ENCODE measurements around the gene MYRFL. TPM values are rescaled to one million over a fixed set of nuclear protein-coding genes. Genes with fewer than 3 reads are reported as not detected.
"Not testable (repeated sequence)": the region's sequence is repeated elsewhere in the genome, so short reads cannot be mapped to it uniquely, and the experiment has no call there.

The MYRFL gene
- total RNA-seq, 1 donor from 2014 or later: under 0.01 TPM

DNA sequence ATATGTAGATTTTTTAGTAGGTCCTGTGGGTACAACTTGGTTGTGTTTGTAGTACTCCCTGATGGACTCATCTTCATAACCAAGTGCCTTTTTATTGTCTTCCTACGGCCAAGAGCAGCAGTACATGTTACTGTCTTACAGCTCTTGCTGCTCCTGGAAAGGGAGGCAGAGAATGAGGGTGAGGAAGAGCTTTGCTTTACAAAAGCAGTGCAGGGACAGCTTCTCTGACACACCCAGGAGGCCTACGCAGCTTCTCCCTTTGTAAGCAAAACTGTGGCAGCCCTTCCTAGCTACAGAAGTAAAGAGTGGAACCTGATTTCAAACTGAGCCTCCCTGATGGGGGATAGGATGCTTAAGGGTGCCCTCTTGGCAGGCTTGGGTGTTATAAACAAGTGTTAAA is 18.6 kb downstream of the MYRFL start:
- no peak for DNase-seq (ENCODE audit: low read depth, low spot score)

DNA sequence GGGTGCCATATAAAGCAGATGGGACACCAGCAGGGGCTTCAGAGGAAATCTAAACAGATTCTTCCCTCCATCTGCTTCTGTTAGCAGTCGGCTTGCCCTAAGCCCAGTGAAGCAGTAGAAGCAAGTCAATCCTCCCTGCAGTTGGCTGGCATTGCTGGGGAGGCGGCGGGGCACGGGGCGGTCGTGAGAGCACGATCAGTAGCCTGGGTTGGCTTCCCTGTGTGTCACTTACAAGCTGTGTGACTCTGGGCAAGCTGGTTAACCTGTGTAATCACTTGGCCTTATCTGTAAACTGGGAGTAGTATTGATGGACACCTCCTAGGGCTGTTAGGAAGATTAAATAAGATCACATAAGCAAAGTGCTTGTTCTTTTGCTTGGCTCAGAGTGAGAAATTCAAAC is 19.4 kb downstream of the MYRFL start:
- no peak for DNase-seq (ENCODE audit: low read depth, low spot score)

DNA sequence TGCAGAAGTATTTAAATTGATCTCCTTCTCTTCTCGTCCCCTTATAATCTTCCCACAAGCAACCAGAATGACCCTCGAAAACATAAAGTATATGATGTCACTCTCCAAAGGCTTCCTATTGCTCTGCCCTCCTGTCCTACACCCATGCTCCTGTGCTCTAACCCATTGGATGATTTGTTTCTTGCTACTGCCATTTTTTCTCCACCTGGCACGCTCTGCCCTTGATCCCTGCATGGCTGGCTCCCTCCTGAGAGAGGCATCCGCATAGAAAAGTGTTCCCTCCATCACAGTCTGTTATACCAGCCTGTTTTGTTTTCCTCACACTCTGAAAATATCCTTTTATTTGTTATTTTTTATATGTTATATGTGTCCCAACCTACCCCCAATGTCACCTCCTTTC is 19.8 kb downstream of the MYRFL start:
- DNase-seq (ENCODE audit: low read depth, low spot score): no peak

DNA sequence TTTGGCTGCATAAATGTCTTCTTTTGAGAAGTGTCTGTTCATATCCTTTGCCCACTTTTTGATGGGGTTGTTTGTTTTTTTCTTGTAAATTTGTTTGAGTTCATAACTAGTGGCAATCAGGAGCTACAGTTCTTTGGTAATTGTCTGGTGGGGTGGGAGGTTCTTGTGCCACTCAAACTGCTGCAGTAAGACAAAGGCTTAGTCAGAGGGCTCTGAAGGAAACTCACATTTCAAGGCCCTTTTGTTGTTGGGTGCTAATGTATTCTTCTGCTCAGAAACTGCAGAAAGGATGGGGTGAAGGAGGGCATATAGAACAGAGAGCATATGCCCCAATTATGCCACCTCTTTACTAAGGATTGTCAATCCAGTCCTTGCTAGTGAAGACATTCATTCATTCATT is 21.9 kb downstream of the MYRFL start:
- no peak for DNase-seq (ENCODE audit: low read depth, low spot score)

DNA sequence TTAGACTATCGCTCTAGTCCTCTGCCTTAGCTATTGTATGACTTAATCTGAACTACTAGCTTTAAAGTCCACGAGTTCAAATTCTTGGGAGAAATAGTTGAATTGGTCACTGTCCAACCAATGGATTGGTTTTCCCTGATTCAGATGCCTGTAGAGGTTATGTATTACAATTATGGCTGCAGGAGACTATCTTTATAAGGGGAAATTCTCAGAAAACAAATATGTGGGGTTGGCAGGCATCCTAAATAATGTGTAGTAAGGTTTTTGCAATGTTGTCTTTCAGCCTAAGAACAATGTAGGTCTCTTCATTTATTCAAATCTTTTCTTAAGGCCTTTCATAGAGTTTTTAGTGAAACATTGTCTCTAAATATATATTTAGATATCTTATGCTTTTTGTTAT is 26.9 kb downstream of the MYRFL start:
- no peak for DNase-seq (ENCODE audit: low read depth, low spot score)

DNA sequence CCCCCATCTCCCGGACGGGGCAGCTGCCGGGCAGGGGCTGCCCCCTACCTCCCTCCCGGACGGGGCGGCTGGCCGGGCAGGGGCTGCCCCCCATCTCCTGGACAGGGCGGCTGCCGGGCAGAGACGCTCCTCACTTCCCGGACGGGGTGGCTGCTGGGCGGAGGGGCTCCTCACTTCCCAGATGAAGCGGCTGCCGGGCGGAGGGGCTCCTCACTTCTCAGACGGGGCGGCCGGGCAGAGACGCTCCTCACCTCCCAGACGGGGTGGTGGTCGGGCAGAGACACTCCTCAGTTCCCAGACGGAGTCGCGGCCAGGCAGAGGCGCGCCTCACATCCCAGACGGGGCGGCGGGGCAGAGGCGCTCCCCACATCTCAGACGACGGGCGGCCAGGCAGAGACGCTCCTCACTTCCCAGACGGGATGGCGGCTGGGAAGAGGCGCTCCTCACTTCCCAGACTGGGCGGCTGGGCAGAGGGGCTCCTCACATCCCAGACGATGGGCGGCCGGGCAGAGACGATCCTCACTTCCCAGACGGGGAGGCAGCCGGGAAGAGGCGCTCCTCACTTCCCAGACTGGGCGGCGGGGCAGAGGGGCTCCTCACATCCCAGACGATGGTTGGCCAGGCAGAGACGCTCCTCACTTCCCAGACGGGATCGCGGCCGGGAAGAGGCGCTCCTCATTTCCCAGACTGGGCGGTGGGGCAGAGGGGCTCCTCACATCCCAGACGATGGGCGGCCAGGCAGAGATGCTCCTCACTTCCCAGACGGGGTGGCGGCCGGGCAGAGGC is 28.3 kb downstream of the MYRFL start:
- not testable (repeated sequence) for DNase-seq (ENCODE audit: low read depth, low spot score)

DNA sequence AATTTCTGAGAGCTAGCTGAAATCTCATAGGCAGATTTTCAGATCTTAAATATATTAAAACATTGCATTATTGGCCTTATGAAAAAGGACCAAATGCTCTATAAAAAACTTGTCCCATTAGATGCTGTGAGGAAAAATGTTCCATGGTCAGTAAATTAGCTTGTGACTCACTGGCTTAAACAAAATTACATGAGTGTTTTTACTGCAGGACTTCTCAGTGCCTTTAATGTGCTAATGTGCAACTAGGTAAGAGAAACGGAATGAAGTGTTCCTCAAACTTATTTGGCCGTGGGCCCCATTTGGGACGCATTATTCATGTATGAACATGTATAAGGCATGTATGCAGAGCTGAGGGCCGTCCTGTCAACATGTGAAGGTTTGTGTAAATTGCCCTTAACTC is 41.7 kb downstream of the MYRFL start:
- DNase-seq (ENCODE audit: low read depth, low spot score): no peak

DNA sequence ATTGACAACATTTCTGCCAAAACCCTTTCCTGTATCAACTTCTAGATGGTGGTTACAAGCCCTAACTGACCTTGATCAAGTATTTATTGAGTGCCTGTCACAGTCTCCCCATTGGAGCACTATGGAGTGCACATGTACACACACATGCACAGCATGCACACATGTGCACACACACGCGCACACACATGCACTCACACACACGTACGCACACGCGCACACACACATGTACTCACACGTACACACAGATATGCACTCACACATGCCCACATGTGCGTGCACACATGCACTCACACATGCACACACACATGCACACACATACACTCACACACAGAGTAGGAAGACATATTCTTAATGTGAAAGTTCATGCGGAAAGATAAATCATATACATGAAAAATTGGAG is 43.7 kb downstream of the MYRFL start:
- no peak for DNase-seq (ENCODE audit: low read depth, low spot score)

DNA sequence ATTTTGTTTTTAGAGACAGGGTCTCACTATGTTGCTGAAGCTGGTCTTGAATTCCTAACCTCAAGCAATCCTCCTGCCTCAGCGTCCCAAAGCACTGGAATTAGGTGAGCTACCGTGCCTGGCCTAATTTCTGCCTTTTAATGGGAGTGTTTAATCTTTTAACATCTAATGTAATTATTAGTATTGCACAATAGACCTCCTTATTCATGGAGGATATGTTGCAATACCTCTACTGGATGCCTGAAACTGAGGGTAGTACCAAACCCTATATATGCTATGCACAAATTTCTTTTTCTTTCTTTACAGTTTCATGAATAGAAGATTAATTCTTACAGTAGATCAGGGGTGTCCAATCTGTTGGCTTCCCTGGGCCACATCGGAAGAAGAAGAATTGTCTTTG is 47.8 kb downstream of the MYRFL start:
- DNase-seq (ENCODE audit: low read depth, low spot score): no peak

DNA sequence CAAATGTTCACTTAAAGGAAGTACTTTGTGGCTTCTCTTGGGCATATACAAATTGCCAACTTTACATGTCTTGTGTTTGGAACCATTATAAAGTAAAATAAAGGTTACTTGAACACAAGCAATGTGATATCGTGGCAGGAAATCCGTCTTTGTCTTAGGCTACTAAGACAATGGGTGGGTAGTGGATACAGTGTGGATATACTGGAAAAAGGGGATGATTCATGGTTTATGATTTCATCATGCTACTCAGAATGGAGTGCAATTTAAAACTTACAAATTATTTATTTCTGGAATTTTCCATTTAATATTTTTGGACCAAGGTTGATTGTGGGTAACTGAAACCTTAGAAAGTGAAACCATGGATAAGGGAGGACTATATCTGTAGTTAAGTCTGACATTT is 48.4 kb downstream of the MYRFL start:
- DNase-seq (ENCODE audit: low read depth, low spot score): peak; percentile 76

DNA sequence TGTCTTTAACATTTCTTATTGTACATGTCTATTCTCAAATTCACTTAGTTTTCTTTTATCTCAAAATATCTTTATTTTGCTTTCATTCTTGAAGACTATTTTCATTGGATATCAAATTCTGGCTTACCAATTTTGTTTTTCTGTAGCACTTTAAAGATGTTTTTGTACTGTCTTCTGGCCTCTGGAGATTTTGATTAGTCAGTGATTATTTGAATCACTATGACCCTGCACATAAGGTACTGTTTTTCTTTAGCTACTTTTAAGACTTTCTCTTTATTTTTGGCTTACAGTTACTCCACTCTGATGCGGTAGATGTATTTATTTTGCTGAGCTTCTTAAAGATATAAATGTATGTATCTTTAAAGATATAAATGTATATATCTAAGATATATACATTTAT is 49.6 kb downstream of the MYRFL start:
- no peak for DNase-seq (ENCODE audit: low read depth, low spot score)

DNA sequence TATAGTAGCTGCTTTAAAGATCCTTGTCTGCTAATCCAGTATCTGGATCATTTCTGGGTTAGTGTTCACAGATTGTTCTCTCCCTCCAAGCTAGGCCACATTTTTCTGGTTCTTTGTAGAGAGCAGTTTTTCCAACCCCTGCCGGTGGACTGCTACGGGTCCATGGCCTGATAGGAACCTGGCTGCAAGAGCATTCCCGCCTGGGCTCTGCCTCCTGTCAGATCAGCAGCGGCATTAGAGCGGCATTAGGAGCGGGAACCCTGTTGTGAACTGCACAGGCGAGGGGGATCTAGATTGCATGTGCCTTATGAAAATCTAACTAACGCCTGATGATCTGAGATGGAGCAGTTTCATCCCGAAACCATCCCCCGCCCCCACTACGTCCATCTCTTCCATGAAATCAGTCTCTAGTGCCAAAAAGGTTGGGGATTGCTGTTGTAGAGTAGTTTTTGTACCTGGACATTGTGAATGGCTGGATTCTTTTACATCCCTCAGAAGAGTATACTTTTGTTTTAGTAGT is 50.4 kb downstream of the MYRFL start:
- DNase-seq (ENCODE audit: low read depth, low spot score): no peak

DNA sequence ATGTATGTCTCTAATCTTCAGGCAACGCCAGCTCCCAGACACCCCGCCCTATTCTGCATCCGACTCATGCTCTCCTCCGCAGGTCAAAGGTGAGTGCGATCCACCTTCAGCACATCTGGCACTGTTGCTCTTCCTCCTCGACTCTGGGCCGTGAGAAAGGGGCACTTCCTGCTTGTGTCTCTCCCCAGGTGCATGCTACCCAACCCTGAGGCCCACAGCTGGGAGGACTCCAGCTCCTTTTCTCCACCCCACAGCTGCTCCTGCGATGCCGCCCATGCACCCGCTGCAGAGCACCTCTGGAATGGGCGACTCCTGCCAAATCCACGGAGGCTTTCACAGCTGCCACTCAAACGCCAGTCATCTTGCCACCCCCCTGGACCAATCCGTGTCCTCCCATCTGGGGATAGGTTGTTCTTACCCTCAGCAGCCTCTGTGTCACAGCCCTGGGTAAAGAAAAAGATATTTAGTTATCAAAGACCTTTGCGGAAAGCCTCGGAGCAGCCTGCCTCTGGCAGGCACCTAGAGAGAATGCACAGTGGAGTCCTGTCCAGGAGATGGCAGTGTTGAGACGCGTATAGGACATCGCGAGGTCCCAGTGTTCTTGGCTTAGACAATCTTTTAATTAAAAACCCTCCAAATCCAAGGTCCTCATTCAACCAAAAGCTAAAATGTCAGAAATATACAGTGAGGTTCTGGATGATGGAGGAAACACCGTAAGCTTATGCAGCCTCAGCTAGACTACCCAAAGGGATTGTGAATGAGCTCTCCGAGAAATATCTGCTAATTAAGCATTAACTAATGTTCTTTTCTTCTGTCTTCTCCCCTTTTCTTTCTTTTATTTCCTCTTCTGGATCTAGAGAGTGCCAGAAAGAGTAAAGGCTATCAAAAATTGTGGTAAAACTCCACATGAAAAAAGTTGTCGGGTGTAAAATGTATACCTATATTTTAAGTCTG is 54.3 kb downstream of the MYRFL start:
- DNase-seq (ENCODE audit: low read depth, low spot score): peak; percentile 51

DNA sequence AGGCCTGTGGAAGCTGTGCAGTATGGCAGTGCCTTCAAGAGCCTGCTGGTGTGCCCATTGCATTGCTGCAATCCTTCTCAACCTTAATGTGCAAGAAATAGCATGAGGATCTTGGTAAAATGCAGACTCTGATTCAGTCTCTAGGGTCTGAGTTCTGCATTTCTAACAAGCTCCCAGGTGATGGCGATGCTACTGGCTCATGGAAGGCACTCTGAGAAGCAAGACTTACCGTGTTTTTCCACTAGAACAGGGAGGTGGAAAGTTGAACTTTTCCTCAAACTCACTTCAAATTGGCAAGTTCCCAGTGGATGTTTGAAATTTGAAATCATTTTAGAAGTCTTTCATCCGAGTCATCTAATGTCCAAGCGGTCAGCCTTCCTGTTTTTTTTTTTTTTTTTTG is 55.5 kb downstream of the MYRFL start:
- no peak for DNase-seq (ENCODE audit: low read depth, low spot score)

DNA sequence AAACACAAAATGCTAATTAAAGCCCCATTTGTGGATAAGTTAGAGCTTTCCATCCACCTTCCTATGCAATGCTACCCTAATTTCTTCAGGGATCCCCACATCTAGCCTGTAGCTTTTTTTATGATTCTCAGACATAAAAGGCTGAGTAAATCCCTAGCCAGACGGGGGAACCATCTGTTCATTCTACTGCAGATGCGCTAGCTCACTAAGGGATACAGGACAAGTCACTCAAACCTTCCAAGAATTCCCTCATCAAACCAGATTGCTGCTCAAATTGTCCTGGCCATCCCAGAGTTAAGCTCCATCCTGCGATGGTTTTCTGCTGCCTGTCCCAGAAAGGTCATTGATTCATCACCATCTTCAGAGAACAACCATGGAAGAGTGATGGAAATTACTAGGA is 56.7 kb downstream of the MYRFL start:
- no peak for DNase-seq (ENCODE audit: low read depth, low spot score)

DNA sequence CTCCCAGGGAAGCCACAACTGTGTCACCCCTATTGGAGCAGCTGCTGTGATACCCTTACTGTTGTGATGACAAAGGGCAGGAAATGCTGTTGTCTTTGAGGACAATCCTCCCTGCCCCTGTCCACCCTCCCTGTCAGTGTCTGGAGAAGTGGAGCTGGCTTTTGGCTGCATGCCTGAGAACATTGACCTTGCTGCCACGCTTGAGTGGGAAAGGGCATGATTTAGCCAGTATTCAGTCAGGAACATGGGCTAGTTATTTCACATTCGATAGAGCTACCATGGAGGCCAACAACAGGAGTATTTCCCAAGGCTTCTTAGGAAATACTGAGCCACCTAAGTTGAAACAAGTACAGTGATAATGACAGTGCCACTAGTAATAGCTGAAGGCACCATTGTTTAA is 59.4 kb downstream of the MYRFL start:
- no peak for DNase-seq (ENCODE audit: low read depth, low spot score)

DNA sequence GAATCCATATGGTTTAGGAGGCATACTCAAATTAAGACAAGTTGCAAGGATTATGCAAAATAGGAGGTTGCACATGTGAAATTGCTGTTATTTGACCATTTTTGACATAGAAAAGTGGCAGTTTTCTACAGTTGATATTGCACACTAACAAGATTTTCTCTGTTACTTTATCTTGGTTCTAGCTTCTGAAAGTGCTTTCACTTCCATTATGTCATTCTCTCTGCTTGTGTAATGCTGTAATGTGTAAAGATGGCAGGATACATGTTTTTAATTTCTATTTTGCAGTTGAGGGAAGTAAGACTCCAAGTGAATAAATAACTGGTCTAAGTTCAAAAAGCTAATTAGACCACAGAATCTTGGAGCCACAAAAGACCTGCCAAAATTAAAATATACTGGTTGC is 60.6 kb downstream of the MYRFL start:
- DNase-seq (ENCODE audit: low read depth, low spot score): no peak

DNA sequence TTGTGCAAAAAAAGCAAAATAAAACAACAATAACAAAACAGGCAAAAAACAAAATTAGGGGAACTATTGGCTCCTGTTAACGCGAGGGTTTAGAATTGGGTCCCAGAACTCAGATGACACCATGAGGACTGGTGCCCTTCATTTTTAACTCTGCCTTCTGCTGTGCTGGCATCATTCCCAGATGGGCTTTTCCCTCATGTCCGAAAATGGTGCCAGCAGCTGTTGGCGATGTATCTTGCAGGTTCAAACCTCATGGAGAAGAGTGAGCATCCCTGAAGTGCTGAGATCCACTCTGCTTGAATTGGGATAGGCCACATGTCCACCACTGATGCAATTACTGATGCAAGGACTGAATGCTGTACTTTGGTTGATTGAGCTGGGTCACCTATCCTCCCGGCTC is 61.1 kb downstream of the MYRFL start:
- no peak for DNase-seq (ENCODE audit: low read depth, low spot score)

DNA sequence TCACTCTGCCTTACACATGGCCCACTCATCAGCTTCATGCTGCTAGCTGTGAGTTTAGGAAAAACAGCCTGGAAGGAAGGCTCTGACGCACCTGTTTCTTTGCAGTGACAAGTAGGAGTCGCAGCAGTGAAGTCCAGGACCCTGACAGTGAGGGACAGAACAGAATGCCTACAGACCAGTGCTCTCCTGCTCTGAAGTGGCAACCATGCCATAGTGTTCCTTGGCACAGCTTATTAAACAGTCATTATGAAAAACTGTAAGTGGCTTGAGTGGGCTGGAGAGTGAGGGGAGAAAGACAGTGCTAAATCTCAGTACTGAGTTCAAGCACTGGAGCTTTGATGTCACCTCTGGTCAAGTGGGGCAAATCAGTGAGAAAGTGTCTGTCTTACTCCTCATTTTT is 61.7 kb downstream of the MYRFL start:
- DNase-seq (ENCODE audit: low read depth, low spot score): no peak

DNA sequence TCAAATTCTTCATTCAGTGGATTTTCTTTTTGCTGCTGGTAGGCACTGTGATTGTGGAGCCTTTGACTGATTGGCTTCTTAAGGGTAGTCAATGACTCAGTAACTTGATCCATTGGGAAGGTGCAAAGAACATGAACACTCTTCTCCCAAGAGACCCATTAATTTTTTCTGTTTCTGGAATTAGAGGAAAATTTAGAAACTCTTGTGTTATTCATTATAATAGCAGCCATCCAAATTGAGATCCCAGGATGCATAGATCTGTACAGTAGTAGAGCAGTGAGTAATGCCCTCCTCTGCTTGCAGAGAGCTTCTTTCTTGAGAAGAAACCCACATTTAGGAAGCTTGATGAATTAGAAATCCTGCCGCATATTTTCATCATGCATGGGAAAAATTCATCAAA is 63.9 kb downstream of the MYRFL start:
- DNase-seq (ENCODE audit: low read depth, low spot score): no peak

DNA sequence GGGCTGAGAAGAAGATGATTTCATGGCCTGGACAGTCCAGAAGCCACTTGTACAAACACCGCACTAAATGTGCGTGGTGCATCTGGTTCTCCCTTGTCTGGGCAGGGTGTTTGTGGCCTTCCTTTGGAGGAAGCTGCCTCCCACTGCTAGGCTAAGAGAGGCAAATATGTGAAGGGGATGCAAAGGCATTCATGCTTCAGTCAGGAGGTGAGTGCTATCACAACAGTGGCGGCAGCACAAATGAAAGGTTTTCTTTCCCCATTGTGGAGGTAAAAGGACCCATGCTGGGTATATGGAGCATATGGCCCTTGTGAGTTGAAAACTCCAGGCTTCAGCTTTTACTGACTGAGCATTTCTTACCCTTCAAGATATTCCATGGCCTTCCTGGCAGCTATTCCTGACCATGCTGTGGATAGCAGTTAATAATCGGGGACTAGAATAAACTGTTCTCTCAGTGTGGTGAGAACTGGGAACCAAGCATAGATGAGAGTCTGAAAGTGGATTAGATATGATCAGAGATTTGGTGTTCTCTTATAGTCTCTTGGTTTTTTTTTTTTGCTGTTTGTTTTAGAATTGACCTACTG is 69.9 kb downstream of the MYRFL start:
- no peak for DNase-seq (ENCODE audit: low read depth, low spot score)

Data from pulmonary artery endothelial cell (primary cell).